ENCODE results near the gene TFAP2A. TPM values are rescaled to one million over a fixed set of nuclear protein-coding genes. Genes with fewer than 3 reads are reported as not detected.

Gene TFAP2A
- total and polyA plus RNA-seq, 12 donors = 0.18 to 0.84 (median 0.49) TPM; not detected in 2

- Histone ChIP-seq H3K9me3 (replicated peaks in 1 of 3) (no peaks in the 10 kb centered on the region), H3K27me3 (peaks cover 96% of the 10 kb centered on the region), H3K4me1 (replicated peaks in 1 of 2) (no peaks in the 10 kb centered on the region), H3K36me3 (replicated peaks in 1 of 2) (no peaks in the 10 kb centered on the region), H3K4me3 (no peak overlapping the region), H3K27ac (no peak overlapping the region)
- TF ChIP-seq CTCF (IDR thresholded peaks at IDR 0.05) (no peak), POLR2A (IDR thresholded peaks at IDR 0.05) (no peak)
- WGBS, 4 donors = 4 to 6% (median 6%) methylated on average over 10 to 31 of the region's 31 CpGs
- intact Hi-C loops (cut with DNase I) = loop anchor here in 1 of 2 donors (10.0 kb wide), 2 partner anchors 385 to 1435 kb away; no protein-coding TSS in a partner anchor
- DNase-seq = no peak
Measured at GRCh38 chr6:10419749-10420545, 5.1 kb upstream of the TFAP2A start.

GRCh38 chr6:10418862-10419748 lies 4.2 kb upstream of the TFAP2A start:
- 3 to 32% (median 6%) methylated on average over 10 to 56 of the region's 56 CpGs for WGBS, 4 donors
- intact Hi-C loops (cut with DNase I) = loop anchor here in 1 of 2 donors (10.0 kb wide), 1 partner anchor 384 kb away; no protein-coding TSS in a partner anchor
- H3K27me3 ChIP-seq = peaks cover 93% of the 10 kb centered on the region

GRCh38 chr6:10418361-10418861 lies 3.5 kb upstream of the TFAP2A start:
- Histone ChIP-seq H3K27me3 (peaks cover 96% of the 10 kb centered on the region), H3K27ac (no peak overlapping the region), H3K9me3 (replicated peaks in 1 of 3) (no peaks in the 10 kb centered on the region), H3K36me3 (replicated peaks in 1 of 2) (no peaks in the 10 kb centered on the region), H3K4me3 (no peak overlapping the region), H3K4me1 (replicated peaks in 1 of 2) (peaks cover 5 to 8% of the 10 kb centered on the region in 2 donors)
- no peak for DNase-seq
- TF ChIP-seq POLR2A (IDR thresholded peaks at IDR 0.05) (no peak), CTCF (IDR thresholded peaks at IDR 0.05) (no peak)
- intact Hi-C loops (cut with DNase I) = loop anchor here in 1 of 2 donors (10.0 kb wide), 1 partner anchor 384 kb away; no protein-coding TSS in a partner anchor
- 47 to 55% (median 49%) methylated on average over 16 to 18 of the region's 18 CpGs for WGBS, 4 donors

More at GRCh38 chr6:10418862-10419748, 4.2 kb upstream of the TFAP2A start:
- H3K4me3 ChIP-seq = no peak overlapping the region
- no peaks in the 10 kb centered on the region for H3K9me3 ChIP-seq (replicated peaks in 1 of 3)
- no peak for DNase-seq
- H3K36me3 ChIP-seq (replicated peaks in 1 of 2) = no peaks in the 10 kb centered on the region
- no peak overlapping the region for H3K27ac ChIP-seq
- no peak for TF ChIP-seq CTCF (IDR thresholded peaks at IDR 0.05)
- no peak for TF ChIP-seq POLR2A (IDR thresholded peaks at IDR 0.05)
- H3K4me1 ChIP-seq (replicated peaks in 1 of 2) = peaks cover 2 to 4% of the 10 kb centered on the region in 2 donors

DNA sequence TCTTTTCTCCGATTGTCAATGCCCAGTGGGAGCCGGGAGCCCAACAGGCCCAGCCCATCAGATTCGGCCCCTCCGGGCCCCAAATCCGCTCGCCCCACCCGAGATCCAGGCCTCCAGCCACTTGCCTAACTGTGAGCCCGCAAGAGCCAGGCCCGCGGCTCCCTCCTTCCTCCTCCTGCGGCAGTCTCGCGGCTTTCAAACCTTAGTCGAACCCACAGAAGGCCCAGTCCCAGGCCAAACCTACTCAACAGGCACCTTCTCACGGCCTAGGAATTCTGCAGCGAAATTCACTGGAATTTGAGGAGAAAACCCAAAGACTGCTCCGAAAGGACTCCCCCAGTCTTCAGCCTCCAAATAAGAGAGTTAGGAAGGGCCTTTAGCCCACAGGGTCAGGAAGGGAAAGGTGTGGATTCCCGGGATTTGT lies 2.8 kb upstream of the TFAP2A start:
- no peak overlapping the region for H3K27ac ChIP-seq
- H3K4me1 ChIP-seq (replicated peaks in 1 of 2) = peaks cover 12 to 15% of the 10 kb centered on the region in 2 donors
- TF ChIP-seq CTCF (IDR thresholded peaks at IDR 0.05) (no peak), POLR2A (IDR thresholded peaks at IDR 0.05) (no peak)
- WGBS, 4 donors = 44 to 55% (median 47%) methylated on average over 15 to 18 of the region's 18 CpGs
- no peak overlapping the region for H3K4me3 ChIP-seq
- no peaks in the 10 kb centered on the region for H3K36me3 ChIP-seq (replicated peaks in 1 of 2)
- peaks cover 94% of the 10 kb centered on the region for H3K27me3 ChIP-seq
- no peaks in the 10 kb centered on the region for H3K9me3 ChIP-seq (replicated peaks in 1 of 3)
- no peak for DNase-seq
- intact Hi-C loops (cut with DNase I) = loop anchor here in 1 of 2 donors (10.0 kb wide), 1 partner anchor 383 kb away; no protein-coding TSS in a partner anchor

All from adrenal gland (tissue), 12 donors.